HEK293 (cell line): Measurements from ENCODE around the gene LELP1.

Experiments
- CTCF ChIA-PET: fragments of 350-600 bp; formaldehyde crosslinking; extraction: SDS; loops from one replicate; lab custom pipeline; 2021; ENCODE audit warnings: antibody characterized with exemption; lab: Yijun Ruan, JAX
- POLR2A ChIA-PET: fragments of 300-600 bp; formaldehyde crosslinking; extraction: SDS; loops from one replicate; lab custom pipeline; 2020; ENCODE audit warnings: antibody characterized with exemption, inconsistent platforms; lab: Yijun Ruan, JAX
- H3K27ac ChIP-seq: fragments of 200-500 bp; sonication (Bioruptor generic); 2 replicates; pipeline ENCODE4 v1.5.1; 2014; ENCODE audit warnings: low read depth, low read length, control low read depth, inconsistent platforms; ENCODE audit errors: extremely low read depth
- H3K36me3 ChIP-seq, 2 experiments: fragments of 200-500 bp in 1 of 2; sonication (Bioruptor generic) in 1 of 2; 1 replicate in 1 of 2; 2 replicates in 1 of 2; pipeline ENCODE4 v1.5.1; 2014 to 2017; ENCODE audit warnings: inconsistent platforms in 2 of 2, low read length in 2 of 2; ENCODE audit not compliant: control insufficient read depth in 2 of 2, insufficient read depth in 1 of 2
- H3K4me1 ChIP-seq: fragments of 200-500 bp; sonication (Bioruptor generic); 2 replicates; pipeline ENCODE4 v1.5.1; 2014; ENCODE audit warnings: mild to moderate bottlenecking, low read length, inconsistent platforms; ENCODE audit not compliant: control insufficient read depth, insufficient read depth
- H3K4me3 ChIP-seq: 2 replicates; pipeline ENCODE4 v1.5.1; 2011; ENCODE audit warnings: low read depth, mild to moderate bottlenecking, control low read depth, low read length, moderate library complexity
- H3K9me3 ChIP-seq: fragments of 200-500 bp; sonication (Bioruptor generic); 2 replicates; pipeline ENCODE4 v1.5.1; 2014; ENCODE audit warnings: low read depth, low read length, inconsistent platforms; ENCODE audit not compliant: control insufficient read depth, insufficient read depth
- HOXC10 ChIP-seq: sonication (generic); formaldehyde crosslinking; IDR thresholded peaks from 2 replicates; pipeline ENCODE4 v1.8.1; 2023; ENCODE audit warnings: mild to moderate bottlenecking, missing genetic modification reagents
- KLF17 ChIP-seq: fragments of 450-650 bp; formaldehyde crosslinking; IDR thresholded peaks from 2 replicates; pipeline ENCODE4 v1.5.1; 2016; ENCODE audit warnings: missing biosample characterization, missing genetic modification characterization
- MEIS1 ChIP-seq: sonication (generic); formaldehyde crosslinking; IDR thresholded peaks from 2 replicates; pipeline ENCODE4 v1.8.1; 2022; ENCODE audit warnings: missing genetic modification reagents, mild to moderate bottlenecking, borderline replicate concordance
- PRDM1 ChIP-seq: fragments of 450-650 bp; formaldehyde crosslinking; IDR thresholded peaks from 2 replicates; pipeline ENCODE4; 2016; ENCODE audit warnings: missing biosample characterization, missing genetic modification characterization
- PRDM10 ChIP-seq: fragments of 450-650 bp; formaldehyde crosslinking; IDR thresholded peaks from 2 replicates; pipeline ENCODE4 v1.5.1; 2016; ENCODE audit warnings: missing biosample characterization, missing genetic modification characterization
- RBAK ChIP-seq: fragments of 450-650 bp; formaldehyde crosslinking; IDR thresholded peaks from 2 replicates; pipeline ENCODE4 v1.5.1; 2016; ENCODE audit warnings: missing biosample characterization, missing genetic modification characterization
- SCRT2 ChIP-seq: fragments of 450-650 bp; formaldehyde crosslinking; IDR thresholded peaks from 2 replicates; pipeline ENCODE4 v1.5.1; 2016; ENCODE audit warnings: missing biosample characterization, missing genetic modification characterization
- WT1 ChIP-seq: fragments of 450-650 bp; formaldehyde crosslinking; IDR thresholded peaks from 2 replicates; pipeline ENCODE4 v1.5.1; 2016; ENCODE audit warnings: missing biosample characterization, missing genetic modification characterization
- ZBTB11 ChIP-seq: fragments of 450-650 bp; formaldehyde crosslinking; conservative IDR thresholded peaks from 2 replicates; pipeline ENCODE4 v1.5.1; 2016; ENCODE audit warnings: low read depth, missing biosample characterization, missing genetic modification characterization
- ZBTB20 ChIP-seq: fragments of 450-650 bp; formaldehyde crosslinking; IDR thresholded peaks from 2 replicates; pipeline ENCODE4 v1.5.1; 2016; ENCODE audit warnings: missing biosample characterization, missing genetic modification characterization
- ZBTB26 ChIP-seq: fragments of 450-650 bp; formaldehyde crosslinking; optimal IDR thresholded peaks from 2 replicates; pipeline ENCODE3; 2016; ENCODE audit warnings: missing biosample characterization, mild to moderate bottlenecking, missing genetic modification characterization
- ZFP3 ChIP-seq: fragments of 450-650 bp; formaldehyde crosslinking; IDR thresholded peaks from 2 replicates; pipeline ENCODE4 v1.5.1; 2016; ENCODE audit warnings: low read depth, missing biosample characterization, missing genetic modification characterization
- ZNF248 ChIP-seq: fragments of 450-650 bp; formaldehyde crosslinking; IDR thresholded peaks from 2 replicates; pipeline ENCODE4 v1.5.1; 2017; ENCODE audit warnings: missing biosample characterization, missing genetic modification characterization
- ZNF266 ChIP-seq: fragments of 450-650 bp; formaldehyde crosslinking; IDR thresholded peaks from 2 replicates; pipeline ENCODE4 v1.5.1; 2016; ENCODE audit warnings: missing biosample characterization, missing genetic modification characterization, low read depth
- ZNF350 ChIP-seq: fragments of 450-650 bp; formaldehyde crosslinking; IDR thresholded peaks from 2 replicates; pipeline ENCODE4 v1.5.0; 2017; ENCODE audit warnings: missing biosample characterization, mild to moderate bottlenecking, missing genetic modification characterization
- ZNF391 ChIP-seq: fragments of 450-650 bp; formaldehyde crosslinking; IDR thresholded peaks from 2 replicates; pipeline ENCODE4 v1.5.1; 2016; ENCODE audit warnings: low read depth, missing biosample characterization, missing genetic modification characterization, borderline replicate concordance
- ZNF529 ChIP-seq: fragments of 450-650 bp; formaldehyde crosslinking; IDR thresholded peaks from 2 replicates; pipeline ENCODE4 v1.5.1; 2017; ENCODE audit warnings: missing genetic modification characterization, missing biosample characterization; ENCODE audit not compliant: insufficient replicate concordance
- ZNF544 ChIP-seq: fragments of 450-650 bp; formaldehyde crosslinking; IDR thresholded peaks from 2 replicates; pipeline ENCODE4 v1.5.0; 2017; ENCODE audit warnings: missing biosample characterization, missing genetic modification characterization
- ZNF560 ChIP-seq: fragments of 450-650 bp; formaldehyde crosslinking; IDR thresholded peaks from 2 replicates; pipeline ENCODE4 v1.5.1; 2017; ENCODE audit warnings: missing biosample characterization, missing genetic modification characterization, borderline replicate concordance
- ZNF654 ChIP-seq: fragments of 450-650 bp; formaldehyde crosslinking; IDR thresholded peaks from 2 replicates; pipeline ENCODE4 v1.5.1; 2016; ENCODE audit warnings: low read depth, missing biosample characterization, missing genetic modification characterization
- ZNF670 ChIP-seq: fragments of 450-650 bp; formaldehyde crosslinking; IDR thresholded peaks from 2 replicates; pipeline ENCODE4 v1.5.1; 2016; ENCODE audit warnings: missing biosample characterization, missing genetic modification characterization, low read depth
- TF ChIP-seq, protein P1 (sequence below): fragments of 450-650 bp; formaldehyde crosslinking; IDR thresholded peaks from 2 replicates; pipeline ENCODE4 v1.5.1; 2016; ENCODE audit warnings: missing biosample characterization, missing genetic modification characterization
- TF ChIP-seq, protein P2 (sequence below): fragments of 450-650 bp; formaldehyde crosslinking; IDR thresholded peaks from 2 replicates; pipeline ENCODE4 v1.5.1; 2017; ENCODE audit warnings: missing biosample characterization, missing genetic modification characterization

Gene LELP1

GRCh38 chr1:153203130-153203529, at the start of gene LELP1:
TSS of gene LELP1 (plus strand) at chr1:153203430. CDS start at chr1:153204708, 1,278 bp downstream.
- POLR2A ChIA-PET = no interaction called here
- TF ChIP-seq ZNF544 (no peak), ZNF391 (tag by site-specific recombination) (no peak), PRDM10 (tag by site-specific recombination) (no peak), RBAK (tag by site-specific recombination) (no peak), ZNF266 (tag by site-specific recombination) (no peak), ZNF350 (tag by site-specific recombination) (no peak), ZBTB11 (tag by site-specific recombination) (no peak), ZBTB26 (tag by site-specific recombination) (no peak), PRDM1 (tag by site-specific recombination) (no peak), HOXC10 (CRISPR knock-in tag) (no peak), ZNF529 (no peak), ZNF670 (no peak), ZBTB20 (tag by site-specific recombination) (no peak)
- TF ChIP-seq, protein P1, sequence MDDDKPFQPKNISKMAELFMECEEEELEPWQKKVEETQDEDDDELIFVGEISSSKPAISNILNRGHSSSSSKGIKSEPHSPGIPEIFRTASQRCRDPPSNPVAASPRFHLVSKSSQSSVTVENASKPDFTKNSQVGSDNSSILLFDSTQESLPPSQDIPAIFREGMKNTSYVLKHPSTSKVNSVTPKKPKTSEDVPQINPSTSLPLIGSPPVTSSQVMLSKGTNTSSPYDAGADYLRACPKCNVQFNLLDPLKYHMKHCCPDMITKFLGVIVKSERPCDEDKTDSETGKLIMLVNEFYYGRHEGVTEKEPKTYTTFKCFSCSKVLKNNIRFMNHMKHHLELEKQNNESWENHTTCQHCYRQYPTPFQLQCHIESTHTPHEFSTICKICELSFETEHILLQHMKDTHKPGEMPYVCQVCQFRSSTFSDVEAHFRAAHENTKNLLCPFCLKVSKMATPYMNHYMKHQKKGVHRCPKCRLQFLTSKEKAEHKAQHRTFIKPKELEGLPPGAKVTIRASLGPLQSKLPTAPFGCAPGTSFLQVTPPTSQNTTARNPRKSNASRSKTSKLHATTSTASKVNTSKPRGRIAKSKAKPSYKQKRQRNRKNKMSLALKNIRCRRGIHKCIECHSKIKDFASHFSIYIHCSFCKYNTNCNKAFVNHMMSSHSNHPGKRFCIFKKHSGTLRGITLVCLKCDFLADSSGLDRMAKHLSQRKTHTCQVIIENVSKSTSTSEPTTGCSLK (tag by site-specific recombination) = no peak
- TF ChIP-seq, all 188 proteins: peak for 0
- CTCF ChIA-PET = interaction anchor here (0.6 to 1.3 kb wide), 4 partner anchors 37 to 1109 kb away, joined by 4 read pairs; no protein-coding TSS in a partner anchor

DNA sequence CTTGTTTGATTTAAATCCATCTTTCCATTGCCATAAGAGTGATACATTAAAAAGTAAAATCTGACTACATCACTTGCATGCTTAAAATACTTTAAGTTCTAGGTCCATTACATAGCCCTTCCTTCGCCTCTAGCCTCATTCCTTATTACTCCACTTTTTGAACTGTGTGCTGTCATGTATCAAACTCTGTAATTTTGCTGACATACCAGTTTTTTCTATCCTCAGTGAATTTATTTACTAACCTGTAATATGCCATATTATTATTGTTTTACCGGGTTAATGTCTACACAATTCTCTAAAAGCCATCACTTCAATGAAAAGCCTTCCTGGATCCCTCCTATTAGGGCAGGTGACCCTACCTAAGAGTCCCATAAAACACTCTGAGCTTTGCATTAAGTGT, 47.7 kb upstream of the LELP1 start:
- no peaks in the 10 kb centered on the region for H3K4me1 ChIP-seq
- H3K4me3 ChIP-seq = no peak overlapping the region
- TF ChIP-seq ZNF560 (tag by site-specific recombination) (no peak), MEIS1 (no peak), ZNF529 (no peak), ZNF654 (no peak), ZFP3 (tag by site-specific recombination) (no peak), KLF17 (tag by site-specific recombination) (no peak), SCRT2 (tag by site-specific recombination) (no peak), WT1 (tag by site-specific recombination) (no peak), ZNF248 (no peak)
- TF ChIP-seq, protein P2, sequence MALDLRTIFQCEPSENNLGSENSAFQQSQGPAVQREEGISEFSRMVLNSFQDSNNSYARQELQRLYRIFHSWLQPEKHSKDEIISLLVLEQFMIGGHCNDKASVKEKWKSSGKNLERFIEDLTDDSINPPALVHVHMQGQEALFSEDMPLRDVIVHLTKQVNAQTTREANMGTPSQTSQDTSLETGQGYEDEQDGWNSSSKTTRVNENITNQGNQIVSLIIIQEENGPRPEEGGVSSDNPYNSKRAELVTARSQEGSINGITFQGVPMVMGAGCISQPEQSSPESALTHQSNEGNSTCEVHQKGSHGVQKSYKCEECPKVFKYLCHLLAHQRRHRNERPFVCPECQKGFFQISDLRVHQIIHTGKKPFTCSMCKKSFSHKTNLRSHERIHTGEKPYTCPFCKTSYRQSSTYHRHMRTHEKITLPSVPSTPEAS (tag by site-specific recombination) = no peak
- no peak overlapping the region for H3K27ac ChIP-seq
- H3K36me3 ChIP-seq = no peaks in the 10 kb centered on the region
- CTCF ChIA-PET = no interaction called here
- H3K9me3 ChIP-seq = peaks cover 2% of the 10 kb centered on the region; the same call in 1 of the 2 replicates
- POLR2A ChIA-PET = no interaction called here

More at GRCh38 chr1:153203130-153203529, at the start of gene LELP1:
- H3K9me3 ChIP-seq = no peaks in the 10 kb centered on the region
- H3K27ac ChIP-seq = no peak within 1 kb of the TSS
- no peaks in the 10 kb centered on the region for H3K36me3 ChIP-seq
- H3K4me3 ChIP-seq = no peak within 1 kb of the TSS
- H3K4me1 ChIP-seq = no peaks in the 10 kb centered on the region
